Body of pancreas (tissue), 4 donors: ENCODE measurements around the gene ELL2.

ENCODE experiments used
- CTCF ChIP-seq, 7 experiments: fragments of 450-650 bp in 4 of 7; fragments of 200-600 bp in 3 of 7; sonication (generic) in 3 of 7; IDR thresholded peaks; one replicate each; pipeline ENCODE4 v1.5.1; 2016 to 2019; ENCODE audit warnings: antibody characterized with exemption in 7 of 7
- POLR2A ChIP-seq, 3 donors: fragments of 450-650 bp; IDR thresholded peaks; one replicate each; pipeline ENCODE4 v1.6.1; 2016; ENCODE audit warnings: antibody characterized with exemption in 3 of 3, mild to moderate bottlenecking in 2 of 3

GRCh38 chr5:95972196-95972595 is 10.5 kb upstream of the ELL2 start:
- no peak for TF ChIP-seq CTCF (IDR thresholded peaks at IDR 0.05)
- no peak for TF ChIP-seq POLR2A (IDR thresholded peaks at IDR 0.05)
